GM19372 (cell line): Measurements from ENCODE around the gene DBNDD2.

Experiments
- ATAC-seq: cut with Tn5 transposase; IDR thresholded peaks from one replicate; pipeline ENCODE4 v1.9.1; 2021; ENCODE audit warnings: mild to moderate bottlenecking, low read depth, moderate library complexity; ENCODE audit not compliant: unreplicated experiment

The DBNDD2 gene

DNA sequence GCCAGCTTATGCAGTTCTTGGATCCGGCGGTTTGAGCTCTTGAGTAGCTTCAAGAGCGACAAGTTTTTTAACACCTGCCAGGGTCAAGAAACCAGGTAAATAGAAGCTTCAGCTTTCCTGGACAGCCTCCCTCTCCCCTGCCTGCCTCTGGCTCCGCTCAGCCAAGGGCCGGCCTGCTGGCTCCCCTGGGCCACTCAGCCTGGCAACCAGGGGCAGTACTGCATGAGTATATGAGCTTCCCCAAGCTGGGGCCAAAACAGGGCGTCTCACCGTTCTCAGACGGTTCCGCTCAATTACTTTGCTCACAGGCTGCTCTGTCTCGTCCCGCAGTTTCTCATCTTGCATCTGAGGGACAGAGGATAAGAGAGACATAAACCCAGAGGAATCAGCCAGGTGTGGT lies 30.8 kb upstream of the DBNDD2 start:
- ATAC-seq, result no peak

DNA sequence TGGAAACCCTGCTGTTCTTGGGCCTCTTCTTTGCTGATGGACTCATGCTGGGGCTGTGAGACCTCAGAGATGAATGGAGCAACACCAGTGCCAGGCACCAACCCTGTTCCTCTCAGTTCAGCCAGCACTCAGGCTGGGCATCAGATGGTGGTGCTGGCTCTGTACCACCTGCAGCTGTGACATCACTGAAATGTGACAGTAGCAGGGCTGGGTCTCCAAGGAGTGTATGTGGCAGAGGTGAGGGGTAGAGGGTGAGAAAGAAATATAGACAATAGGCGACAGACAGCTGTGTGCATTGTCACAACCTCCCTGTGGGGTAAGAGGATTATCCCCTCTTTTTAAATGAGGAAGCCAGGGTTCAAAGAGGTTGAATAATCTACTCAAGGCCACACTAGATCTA lies 29.9 kb upstream of the DBNDD2 start, which contains the start of gene TP53TG5:
Gene TP53TG5, minus strand, starts transcription at position 135 of the 400 bp plus-strand sequence. Its CDS starts 89 bp downstream, at position 46.
- ATAC-seq, result no peak

DNA sequence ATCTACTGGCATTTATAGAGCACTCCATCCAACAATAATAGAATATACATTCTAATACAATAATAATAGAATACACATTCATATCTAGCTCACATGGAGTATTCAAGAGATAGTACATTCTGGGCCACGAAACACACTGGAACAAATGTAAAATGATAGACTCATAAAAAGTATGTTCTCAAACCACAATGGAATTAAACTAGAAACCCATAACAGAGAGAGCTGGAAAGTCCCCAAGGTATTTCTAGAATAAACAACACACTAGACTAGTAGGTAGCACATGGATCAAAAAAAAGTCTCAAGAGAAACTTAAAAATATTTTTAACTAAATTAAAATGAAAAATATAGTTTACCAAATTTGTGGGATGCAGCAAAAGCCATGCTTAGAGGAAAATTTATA lies 20.8 kb upstream of the DBNDD2 start:
- no peak for ATAC-seq

DNA sequence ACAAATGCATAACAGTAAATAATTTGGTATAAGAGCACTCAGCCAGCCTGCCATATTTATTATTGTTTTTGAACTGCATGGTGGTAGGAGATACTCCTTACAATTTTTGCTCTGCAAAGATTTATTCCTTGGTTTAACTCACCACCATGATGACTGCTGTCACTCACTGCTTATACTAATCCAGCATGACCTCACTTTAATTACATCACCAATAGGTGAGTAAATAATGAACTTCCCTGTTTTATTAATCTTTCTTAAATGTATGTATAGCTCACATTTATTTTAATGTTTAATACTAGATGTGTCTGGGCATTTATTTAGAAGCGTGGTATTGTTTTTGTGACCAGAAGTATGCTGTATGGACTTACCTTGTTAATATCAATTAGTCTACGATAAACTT lies 17.2 kb upstream of the DBNDD2 start:
- no peak for ATAC-seq

DNA sequence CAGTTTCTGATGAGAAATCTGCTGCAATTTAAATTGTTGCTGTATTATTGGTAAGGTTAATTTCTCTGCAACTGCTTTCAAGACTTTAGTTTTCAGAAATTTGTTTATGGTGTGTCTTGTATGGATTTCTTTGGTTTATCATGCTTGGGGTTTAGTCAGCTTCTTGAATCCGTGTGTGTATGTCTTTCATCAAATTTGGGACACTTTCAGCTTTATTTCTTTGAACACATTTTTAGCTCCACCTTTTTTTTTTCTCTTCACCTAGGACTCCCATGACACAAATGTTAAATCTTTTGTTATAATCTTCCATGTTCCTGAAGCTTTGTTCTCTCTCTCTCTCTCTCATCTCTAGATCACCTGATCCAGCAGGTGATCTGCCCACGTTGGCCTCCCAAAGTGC lies 16.5 kb upstream of the DBNDD2 start:
- no peak for ATAC-seq

DNA sequence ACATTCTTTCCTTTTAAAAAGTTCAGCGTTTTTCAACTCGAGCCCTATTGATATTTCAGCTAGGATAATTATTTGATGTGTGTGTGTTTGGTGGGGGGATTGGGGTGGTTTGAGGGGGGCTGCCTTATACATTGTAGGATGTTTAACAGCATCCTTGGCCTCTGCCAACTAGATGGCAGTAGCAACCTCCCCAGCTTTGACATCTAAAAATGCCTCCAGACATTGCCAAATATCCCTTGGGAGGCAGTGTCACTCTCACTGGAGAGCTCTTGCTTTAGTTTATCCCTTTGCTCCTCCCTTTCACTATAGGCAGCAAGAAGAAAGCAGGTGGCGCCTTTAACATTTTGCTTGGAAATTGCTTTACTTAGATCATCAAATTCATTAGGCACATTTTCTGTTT lies 15.4 kb upstream of the DBNDD2 start:
- ATAC-seq, result no peak

DNA sequence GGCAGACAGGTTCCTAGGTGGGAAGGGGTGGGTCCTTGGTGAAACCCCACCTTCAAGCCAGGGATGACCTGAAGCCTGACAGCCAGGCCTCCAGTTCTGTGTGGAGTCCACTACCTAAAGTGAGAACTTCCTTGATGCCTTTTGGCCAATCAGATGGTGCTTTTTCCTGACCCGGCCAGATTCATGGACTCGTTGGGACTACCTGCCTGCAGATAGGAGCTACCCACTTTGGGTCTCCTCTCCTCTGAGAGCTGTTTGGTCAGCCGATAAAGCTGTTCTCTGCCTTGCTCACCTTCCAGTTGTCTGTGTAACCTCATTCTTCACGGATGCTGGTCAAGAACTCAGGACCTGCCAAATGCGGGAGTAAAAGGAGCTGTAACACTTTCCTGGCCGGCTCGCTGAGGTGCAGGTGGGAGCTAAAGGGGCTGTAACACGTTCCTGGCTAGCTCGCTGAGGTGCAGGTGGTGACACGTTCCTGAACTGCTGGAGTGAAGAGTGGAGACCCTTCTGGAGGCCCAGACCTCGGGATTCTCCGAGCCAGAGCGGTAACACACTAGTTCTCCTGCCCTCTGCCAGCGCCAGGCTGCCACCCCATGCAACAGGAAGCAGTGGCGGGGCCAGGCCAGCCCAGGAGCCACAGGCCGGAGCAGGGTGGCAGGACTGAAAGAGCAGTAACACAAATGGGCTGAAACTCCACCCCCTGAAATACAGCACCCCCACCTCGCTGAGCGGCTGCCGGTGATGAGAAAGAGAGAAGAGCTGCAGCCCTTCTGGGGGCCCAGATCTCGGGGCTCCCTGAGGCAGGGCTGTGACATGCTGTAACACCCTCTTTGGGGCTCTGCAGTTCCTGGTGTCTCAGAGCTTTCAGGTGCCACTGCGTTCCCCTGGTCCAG lies 13.6 kb upstream of the DBNDD2 start:
- ATAC-seq, result no peak

DNA sequence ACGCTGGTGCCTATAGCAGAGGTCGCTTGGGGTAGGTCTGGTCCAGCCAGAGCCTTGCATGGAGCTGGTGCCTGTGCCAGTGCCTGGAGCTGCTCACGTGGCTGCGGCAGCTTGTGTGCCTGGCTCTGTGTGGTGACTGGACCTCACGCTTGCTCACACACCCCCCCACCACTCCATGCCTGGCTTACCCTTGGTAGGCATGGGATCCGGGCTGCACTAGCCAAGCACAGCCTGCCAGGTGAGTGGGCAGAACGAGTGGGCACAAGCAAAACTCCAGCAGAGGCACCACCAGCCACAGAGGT lies 13.0 kb upstream of the DBNDD2 start:
- ATAC-seq, result no peak

DNA sequence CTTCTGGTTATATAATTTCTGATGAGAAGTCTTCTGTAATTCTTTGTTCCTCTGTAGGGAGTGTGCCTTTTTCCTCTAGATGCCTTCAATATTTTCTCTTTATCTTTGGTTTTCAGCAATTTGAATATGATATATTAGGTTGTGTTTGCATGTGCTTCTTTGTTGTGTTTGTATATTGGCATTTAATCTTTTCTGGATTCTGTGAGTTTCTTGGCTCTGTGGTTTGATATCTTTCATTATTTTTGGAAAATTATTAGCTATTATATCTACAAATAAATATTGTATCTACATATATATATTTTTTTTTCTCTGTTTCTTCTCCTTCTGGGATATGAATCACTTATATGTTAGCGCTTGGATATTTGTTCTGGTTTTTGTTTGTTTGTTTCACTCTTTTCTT lies 9.1 kb upstream of the DBNDD2 start:
- no peak for ATAC-seq

DNA sequence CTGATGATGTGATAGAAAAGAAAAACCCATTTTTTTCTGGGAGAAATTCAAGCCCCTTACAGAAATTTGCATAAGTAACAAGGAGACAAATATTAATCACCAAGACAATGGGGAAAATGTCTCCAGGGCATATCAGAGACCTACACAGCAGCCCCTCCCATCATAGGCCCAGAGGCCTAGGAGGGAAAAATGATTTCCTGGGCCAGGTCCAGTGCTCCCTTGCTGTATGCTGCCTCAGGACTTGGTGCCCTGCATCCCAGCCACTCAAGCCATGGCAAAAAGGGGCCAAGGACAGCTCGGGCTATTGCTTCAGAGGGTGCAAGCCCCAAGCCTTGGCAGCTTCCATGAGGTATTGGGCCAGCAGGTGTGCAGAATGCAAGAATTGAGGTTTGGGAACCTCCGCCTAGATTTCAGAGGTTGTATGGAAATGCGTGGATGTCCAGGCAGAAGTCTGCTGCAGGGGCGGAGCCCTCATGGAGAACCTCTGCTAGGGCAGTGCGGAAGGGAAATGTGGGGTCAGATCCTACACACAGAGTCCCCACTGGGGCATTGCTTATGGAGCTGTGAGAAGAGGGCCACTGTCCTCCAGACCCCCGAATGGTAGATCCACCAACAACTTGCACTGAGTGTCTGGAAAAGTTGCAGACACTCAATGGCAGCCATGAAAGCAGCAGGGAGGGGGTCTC lies 7.6 kb upstream of the DBNDD2 start:
- no peak for ATAC-seq

DNA sequence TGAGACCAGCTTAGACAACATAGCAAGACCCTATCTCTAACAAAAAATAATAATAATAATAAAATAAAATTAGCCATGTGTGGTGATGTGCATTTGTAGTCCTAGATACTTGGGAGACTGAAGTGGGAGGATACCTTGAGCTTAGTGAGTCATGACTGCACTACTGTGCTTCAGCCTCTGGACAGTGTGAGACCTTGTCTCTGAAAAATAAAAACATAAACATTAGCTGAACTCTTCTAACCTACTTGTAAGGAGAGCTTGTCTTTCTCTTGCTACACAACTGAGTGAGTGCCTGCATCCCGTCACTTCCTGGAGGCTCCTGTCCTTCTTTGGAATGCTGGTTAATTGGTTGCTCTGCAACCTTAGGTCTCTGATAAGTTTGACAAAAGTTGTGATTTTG lies 5.1 kb upstream of the DBNDD2 start:
- ATAC-seq, result no peak

DNA sequence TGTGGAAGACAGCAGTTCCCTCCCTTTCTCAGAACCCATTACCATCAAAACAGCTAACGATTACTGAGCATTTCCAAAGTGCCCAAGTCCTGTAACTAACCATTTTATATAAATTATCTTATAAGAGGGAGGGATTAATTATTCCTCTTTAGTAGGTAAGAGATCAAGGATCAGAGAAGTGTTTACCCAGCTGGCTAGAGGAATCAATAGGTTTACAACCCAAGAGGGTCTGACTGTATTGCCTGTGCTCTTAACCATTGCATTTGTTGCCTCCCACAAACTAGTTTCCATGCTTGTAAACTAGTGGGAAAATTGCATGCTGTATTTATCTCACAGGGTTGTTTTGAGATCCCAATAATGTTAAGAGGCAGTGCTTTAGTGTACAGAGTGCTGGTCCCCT lies 3.7 kb upstream of the DBNDD2 start:
- ATAC-seq, result no peak

DNA sequence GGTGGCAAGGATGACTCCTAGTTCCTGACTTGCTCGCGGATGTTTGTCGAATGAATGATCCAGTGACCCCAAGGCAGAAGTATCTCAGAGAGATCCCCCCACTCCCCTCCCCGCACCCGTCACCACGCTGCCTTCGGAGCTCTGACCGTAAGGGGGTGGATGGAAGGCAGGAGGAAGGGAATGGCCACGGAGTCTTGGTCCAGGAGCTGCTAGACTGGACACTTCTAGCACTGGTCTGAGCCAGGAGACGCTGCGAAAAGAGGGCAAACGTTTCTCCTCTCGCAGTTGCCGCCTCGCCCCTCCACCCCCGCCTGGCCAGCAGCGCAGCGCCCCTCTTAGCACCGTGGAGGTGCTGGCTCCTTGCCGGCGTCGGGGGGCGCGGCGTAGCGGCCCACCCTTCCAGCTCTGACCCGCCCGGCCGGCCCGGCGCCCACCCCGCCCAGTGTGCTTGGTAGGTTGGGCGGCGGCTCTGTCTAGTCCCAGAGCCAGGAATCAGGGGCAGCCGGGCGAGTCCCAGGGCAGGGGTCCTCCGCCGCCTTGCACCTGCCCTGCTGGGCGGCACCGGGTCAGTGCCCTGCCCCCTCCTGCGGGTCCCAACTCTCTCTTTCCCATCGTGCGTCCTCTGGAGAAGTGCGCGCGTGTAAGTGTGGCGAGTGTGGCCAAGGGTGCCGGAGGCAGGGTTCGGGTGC lies 2.4 kb upstream of the DBNDD2 start:
- no peak for ATAC-seq

DNA sequence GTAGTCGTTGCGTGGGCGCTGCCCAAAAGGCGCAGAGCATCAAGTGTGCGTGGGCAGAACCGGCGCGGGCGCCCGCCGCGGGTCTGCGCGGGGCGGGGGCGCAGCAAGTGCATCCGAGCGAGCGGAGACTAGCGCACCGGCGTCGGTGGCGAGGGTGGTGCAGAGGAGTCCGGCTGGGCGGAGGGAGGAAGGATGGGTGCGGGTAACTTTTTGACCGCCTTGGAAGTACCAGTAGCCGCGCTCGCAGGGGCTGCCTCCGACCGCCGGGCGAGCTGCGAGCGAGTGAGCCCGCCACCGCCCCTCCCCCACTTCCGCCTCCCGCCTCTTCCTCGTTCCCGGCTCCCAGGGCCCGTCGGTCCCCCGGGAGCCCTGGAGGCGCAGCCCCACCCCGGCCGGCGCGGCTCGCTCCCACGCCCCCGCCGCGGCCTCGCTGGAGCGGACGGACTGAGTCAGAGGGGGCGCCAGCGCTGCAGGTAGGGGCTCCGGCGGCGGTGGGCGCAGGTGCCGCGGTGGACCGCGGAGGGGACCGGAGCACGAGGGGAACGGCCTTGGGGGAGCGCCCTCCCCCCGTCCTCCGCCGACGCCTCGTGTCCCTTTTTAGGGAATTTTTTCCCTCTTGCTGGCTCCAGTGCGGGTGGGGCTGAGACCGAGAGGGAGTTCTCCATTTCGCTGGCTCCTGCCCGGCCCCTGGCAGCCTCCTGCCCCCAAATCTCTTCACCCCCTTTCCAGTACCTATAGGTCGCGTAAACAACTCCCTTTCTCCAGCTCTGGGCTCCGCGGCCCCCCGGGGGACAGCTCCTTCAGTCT lies 1.6 kb upstream of the DBNDD2 start:
- no peak for ATAC-seq

DNA sequence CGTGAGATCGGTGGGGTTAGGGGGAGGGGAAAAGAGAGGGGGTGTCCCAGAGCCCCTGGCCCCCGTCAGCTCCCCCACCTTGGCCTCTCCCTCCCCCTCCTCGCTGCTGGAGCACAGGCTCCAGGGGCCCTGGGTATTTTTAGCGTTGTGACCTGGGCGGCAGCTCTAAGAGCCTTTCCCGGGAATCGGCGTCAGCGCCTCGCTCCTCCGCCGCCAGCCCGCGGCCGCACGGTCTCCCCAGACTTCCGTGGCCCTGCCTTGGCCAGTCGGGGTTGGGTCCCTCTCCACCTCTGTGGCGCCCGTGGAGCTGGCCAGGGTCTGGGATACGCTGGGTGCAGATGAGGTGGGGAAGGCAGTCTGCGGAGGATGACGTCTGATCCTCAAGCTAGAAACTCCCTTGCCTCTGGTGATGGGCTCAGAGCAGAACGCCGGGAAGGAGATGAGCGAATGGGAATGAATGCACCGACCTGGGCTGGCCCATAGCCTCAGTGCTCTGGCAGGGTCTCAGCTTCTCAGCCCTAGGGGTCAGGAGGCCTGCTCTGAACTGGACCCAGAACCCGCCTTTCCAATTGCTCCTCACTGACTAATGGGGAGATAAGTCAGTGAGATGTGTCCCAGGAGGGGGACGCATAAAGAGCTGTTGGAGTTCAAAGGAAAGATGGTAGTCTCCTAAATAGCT lies 883 bp upstream of the DBNDD2 start:
- ATAC-seq, result no peak

DNA sequence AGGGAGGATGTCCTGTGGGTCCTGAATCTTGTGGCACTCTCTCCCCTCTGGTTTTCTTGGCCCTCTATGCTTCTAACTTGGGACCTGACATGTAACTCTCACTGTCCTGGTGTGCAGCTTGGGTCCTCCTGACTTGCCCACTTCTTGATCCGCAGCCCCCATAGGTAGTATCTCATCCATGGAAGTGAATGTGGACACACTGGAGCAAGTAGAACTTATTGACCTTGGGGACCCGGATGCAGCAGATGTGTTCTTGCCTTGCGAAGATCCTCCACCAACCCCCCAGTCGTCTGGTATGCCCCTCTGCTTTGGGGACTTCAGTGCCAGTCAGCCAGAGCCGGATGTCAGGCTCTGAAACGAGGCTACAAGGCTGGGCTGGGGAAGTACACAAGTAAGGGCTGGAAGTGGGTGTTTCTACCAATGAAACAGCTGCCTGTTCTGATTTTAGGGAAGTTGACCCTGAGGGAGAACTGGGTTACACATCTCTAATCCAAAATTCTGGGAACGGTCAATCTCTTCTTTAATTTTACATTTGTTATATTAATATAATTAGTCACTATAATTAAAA lies 641 bp downstream of the DBNDD2 start:
- no peak for ATAC-seq

DNA sequence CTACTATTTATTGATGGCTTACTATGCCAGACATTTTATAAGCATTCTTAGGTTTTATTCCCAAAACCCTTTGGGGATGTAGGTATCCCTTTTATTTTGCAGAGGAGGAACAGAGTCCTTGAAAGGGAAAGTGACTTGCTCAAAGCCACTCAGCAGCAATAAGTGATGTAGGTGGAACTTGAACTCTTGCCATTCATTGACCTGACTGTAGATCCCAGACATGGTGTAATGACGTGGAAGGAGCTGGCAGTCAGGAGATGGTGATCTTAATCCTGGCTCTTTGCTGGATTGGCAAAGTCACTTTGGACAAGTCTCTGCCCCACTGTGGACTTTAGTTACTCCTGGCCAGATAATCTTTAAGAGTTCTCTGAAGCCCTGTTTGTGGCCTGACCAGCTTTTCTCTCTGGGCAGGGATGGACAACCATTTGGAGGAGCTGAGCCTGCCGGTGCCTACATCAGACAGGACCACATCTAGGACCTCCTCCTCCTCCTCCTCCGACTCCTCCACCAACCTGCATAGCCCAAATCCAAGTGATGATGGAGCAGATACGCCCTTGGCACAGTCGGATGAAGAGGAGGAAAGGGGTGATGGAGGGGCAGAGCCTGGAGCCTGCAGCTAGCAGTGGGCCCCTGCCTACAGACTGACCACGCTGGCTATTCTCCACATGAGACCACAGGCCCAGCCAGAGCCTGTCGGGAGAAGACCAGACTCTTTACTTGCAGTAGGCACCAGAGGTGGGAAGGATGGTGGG lies 1.6 kb downstream of the DBNDD2 start:
- ATAC-seq, result no peak

DNA sequence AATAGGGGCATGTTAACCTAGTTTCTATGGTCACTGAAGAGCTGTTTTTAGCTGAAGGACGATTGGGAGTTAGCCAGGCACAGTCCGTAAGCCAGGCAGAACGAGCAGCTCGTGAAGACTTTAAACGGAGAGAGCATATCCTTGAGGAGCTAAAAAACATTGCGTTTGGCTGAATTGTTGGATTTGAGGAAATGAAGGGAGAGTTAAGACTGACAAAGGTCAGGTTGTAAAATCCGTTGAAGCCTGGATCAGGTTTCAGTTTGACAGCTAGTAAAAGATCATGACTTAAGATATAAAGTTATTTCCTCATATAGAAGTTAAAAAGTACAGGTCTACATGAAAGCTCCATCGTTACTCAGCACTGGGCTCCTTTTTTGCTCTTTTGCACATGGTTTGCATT lies 2.8 kb downstream of the DBNDD2 start:
- ATAC-seq, result no peak

DNA sequence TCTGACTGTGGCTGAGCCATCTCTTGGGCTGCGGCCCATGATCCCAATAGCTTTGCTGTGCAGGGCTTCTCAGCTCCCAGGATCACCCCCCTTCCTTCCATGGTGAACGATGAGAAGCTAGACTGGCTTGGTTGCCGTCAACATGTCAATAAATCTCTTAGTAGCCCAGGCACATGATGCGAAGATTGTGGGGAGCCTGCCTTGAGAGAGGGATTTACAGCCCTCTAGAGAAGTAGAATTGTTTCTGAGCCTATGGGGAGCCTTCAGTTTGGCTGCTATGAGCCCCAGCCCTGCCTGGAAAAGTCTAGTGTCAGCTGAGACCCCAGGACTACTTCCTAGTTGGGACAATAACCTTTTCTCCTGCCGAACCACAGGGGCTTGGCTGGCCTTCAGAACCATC lies 4.6 kb downstream of the DBNDD2 start:
- ATAC-seq, result no peak
